RCC 7860 (cell line): Measurements from ENCODE around the gene CPPED1.
A peak's percentile ranks its signal among the peaks of the same experiment; 100 is the strongest.
"Not testable (repeated sequence)": the region's sequence is repeated elsewhere in the genome, so short reads cannot be mapped to it uniquely, and the experiment has no call there.

ENCODE experiments used
- DNase-seq: peaks from one replicate; pipeline ENCODE4 v3.0.0-alpha.2; 2015; ENCODE audit warnings: low spot score
- FAIRE-seq: peaks from 2 replicates; lab custom pipeline; 2012; peaks lifted over from hg19 to GRCh38; lab: Jason Lieb, UNC

Gene CPPED1, protein sequence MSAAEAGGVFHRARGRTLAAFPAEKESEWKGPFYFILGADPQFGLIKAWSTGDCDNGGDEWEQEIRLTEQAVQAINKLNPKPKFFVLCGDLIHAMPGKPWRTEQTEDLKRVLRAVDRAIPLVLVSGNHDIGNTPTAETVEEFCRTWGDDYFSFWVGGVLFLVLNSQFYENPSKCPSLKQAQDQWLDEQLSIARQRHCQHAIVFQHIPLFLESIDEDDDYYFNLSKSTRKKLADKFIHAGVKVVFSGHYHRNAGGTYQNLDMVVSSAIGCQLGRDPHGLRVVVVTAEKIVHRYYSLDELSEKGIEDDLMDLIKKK

GRCh38 chr16:12803203-12804093 is at the start of gene CPPED1:
Gene CPPED1 (minus strand): TSS chr16:12803887. CDS start chr16:12803776, 111 bp downstream.
- FAIRE-seq (no peak), DNase-seq (peak; percentile 73)

GRCh38 chr16:12850186-12850585 is 46.5 kb upstream of the CPPED1 start:
- FAIRE-seq (no peak), DNase-seq (no peak)

DNA sequence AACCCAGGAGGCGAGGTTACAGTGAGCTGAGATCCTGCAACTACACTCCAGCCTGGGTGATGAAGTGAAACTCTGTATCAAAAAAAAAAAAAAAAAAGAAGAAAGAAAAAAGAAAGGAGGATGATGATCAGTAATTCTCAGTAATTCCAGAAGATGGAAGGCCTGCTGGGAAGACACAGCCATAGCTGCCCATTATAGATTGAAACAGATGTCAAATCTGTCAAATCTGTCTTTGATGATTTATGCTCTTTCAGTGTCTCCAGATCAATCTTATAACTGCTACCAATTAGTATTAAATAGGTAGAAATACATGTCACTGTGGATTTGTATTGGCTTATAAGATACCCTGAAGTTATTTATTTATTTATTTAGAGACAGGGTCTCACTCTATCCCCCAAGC is 42.9 kb upstream of the CPPED1 start:
- FAIRE-seq: no peak
- no peak for DNase-seq

DNA sequence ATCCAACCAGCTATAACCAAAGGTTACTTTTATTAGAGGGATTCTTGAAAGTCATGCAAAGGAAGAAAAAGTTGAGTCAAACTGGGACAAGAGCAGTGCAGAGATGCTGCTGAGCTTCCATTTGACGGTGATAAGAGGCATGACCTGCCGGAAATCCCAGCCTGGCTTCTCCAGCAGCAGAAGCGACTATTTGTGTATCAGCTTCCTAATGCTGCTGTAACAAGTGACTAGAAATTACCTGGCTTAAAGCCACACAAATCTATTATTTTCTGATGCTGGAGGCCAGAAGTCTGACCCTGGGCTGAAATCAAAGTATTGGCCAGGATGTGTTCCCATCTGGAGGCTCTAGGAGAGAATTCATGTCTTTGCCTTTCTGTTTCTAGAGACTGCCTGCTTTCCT is 41.6 kb upstream of the CPPED1 start:
- FAIRE-seq: no peak
- DNase-seq: no peak

DNA sequence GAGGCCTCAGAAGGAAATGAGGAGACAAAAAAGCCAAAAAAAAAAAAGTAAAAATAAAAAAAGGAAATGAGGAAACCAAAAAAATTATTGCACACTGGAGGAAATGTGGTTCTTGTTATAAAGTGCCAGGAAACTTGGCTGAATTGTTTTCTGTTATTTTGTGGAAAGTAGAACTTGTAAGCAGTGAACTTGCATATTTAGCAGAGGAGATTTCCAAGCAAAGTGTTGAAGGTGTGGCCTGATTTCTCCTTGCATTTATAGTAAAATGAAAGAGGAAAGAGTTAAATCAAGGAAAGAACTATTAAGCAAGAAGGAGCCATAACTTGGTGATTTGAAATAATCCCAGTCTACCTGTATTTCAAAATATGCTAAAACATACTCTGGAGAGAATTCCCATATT is 34.1 kb upstream of the CPPED1 start:
- DNase-seq (no peak), FAIRE-seq (no peak)

- FAIRE-seq (no peak), DNase-seq (no peak)
Measured at GRCh38 chr16:12837291-12837690, 33.6 kb upstream of the CPPED1 start.

DNA sequence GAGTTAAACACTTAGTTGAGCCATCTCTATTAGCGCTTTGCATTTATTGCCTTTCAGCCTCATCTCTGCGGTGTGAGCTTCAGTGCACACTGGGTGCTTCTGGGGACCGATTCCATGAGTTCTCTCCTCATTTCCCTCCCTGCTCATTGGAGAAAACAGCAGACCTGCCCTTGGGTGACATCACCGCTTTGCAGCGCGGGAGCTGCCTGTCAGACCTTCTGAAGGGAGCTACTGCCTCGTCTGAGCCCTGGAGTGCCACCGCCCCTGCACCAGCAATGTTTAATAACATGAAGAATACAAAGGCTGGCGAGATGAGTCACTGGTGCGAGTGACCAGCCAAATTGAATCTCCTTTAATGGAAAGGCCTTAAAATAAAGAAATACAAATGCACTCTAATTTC is 30.2 kb upstream of the CPPED1 start:
- DNase-seq: peak; percentile 64
- FAIRE-seq: peak; percentile 69

- no peak for DNase-seq
- FAIRE-seq: no peak
Measured at GRCh38 chr16:12829096-12829888, 25.6 kb upstream of the CPPED1 start.

DNA sequence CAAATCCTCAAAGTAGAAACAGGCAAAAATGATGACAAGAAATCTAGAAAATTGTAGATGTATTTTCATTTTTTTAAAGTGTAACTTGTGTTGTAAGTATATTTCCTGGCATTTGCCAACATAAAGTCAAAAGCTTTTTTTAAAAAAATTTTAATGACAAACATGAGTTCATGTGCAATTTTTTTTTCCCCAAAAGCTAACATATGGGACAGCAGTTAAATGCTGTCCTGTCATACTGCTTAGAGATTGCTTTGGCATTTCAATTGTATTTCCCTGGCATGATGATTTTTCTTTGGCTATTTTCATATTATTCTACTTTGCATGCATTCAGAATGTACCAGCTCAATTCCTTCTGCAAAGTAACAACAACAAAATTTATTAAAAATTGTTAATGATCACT is 24.5 kb upstream of the CPPED1 start:
- FAIRE-seq (no peak), DNase-seq (no peak)

GRCh38 chr16:12826559-12826958 is 22.9 kb upstream of the CPPED1 start:
- no peak for DNase-seq
- no peak for FAIRE-seq

- FAIRE-seq (no peak), DNase-seq (peak; percentile 51)
Measured at GRCh38 chr16:12819126-12820117, 15.7 kb upstream of the CPPED1 start.

GRCh38 chr16:12818326-12818725 is 14.6 kb upstream of the CPPED1 start:
- DNase-seq (no peak), FAIRE-seq (no peak)

DNA sequence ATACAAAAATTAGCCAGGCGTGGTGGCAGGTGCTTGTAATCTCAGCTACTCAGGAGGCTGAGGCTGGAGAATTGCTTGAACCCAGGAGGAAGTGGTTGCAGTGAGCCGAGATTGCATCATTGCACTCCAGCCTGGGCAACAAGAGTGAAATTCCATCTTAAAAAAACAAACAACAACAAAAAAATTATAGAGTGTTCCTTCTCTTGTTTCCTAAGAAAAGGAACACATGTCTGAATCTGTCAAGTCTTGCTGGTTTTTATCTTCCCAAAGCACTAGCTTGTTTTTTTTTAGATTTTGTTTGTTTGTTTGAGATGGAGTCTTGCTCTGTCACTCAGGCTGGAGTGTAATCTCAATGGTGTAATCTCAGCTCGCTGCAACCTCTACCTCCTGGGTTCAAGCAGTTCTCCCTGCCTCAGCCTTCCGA is 13.1 kb upstream of the CPPED1 start:
- not testable (repeated sequence) for FAIRE-seq, DNase-seq

DNA sequence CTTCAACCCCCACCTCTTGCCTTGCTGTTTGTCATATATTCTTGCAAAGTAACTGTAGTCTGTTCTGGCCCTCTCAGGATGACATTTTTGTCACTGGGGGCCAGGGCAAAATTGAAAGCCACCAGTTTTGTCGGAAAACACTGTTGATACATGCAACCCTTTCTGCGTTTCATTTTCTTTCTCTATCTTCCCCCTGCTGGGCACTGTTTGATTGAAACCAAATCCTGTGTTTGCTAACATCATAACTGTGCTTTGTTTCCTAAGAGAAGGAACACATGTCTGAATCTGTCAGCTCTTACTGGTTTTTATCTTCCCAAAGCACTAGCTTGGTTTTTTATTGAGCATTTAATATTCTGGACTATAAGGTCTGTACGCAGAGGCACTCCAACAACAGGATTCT is 11.7 kb upstream of the CPPED1 start:
- FAIRE-seq: no peak
- DNase-seq: no peak

GRCh38 chr16:12813734-12814133 is 10.0 kb upstream of the CPPED1 start:
- not testable (repeated sequence) for DNase-seq, FAIRE-seq

DNA sequence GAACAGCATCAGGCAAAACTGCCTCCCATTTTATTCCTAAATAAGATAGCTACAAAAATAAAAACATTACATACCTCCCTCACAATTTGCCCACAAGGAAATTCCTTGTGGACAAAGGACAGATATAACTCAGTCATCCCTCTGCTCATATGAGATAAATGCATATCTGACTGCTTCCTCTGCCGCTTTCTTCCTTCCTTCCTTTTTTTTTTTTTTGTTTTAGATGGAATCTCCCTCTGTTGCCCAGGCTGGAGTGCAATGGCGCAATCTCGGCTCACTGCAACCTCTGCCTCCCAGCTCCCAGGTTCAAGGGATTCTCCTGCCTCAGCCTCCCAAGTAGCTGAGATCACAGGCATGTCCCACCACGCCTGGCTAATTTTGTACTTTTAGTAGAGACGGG is 9.6 kb upstream of the CPPED1 start:
- not testable (repeated sequence) for FAIRE-seq, DNase-seq

GRCh38 chr16:12811441-12812383 is 8.0 kb upstream of the CPPED1 start:
- FAIRE-seq (no peak), DNase-seq (no peak)

- DNase-seq (no peak), FAIRE-seq (no peak)
Measured at GRCh38 chr16:12805066-12805465, 1.4 kb upstream of the CPPED1 start.

DNA sequence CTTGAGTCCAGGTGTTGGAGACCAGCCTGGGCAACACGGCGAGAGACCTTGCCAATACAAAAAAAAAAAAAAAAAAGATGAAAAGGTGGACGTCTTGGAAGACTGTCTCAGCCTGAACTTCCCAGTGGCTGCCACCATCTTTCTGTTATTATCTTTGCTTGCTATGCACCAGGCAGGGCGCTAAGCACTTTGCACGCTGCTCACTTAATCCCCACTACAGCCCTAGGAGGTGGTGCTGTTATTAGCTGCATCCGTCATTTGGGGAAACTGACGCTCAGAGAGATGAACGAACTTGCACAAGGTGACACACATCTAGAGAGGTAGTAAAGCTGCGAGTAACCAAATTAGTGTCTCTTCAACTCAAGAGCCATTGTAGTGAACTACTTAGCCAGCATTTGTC is 708 bp upstream of the CPPED1 start:
- no peak for DNase-seq
- FAIRE-seq: no peak
